AG04449 (cell line): ENCODE data around the gene RAB10.
"Not testable (repeated sequence)": the region's sequence is repeated elsewhere in the genome, so short reads cannot be mapped to it uniquely, and the experiment has no call there.

Experiments used
- CTCF ChIA-PET: fragments of 350-600 bp; formaldehyde crosslinking; extraction: SDS; loops from one replicate; lab custom pipeline; 2021; ENCODE audit warnings: antibody characterized with exemption; lab: Yijun Ruan, JAX
- POLR2A ChIA-PET: fragments of 400-600, 350-600 bp; formaldehyde crosslinking; extraction: SDS; loops from one replicate; lab custom pipeline; 2020; ENCODE audit warnings: antibody characterized with exemption, inconsistent platforms; lab: Yijun Ruan, JAX
- DNase-seq: peaks from one replicate; pipeline ENCODE4 v3.0.0-alpha.2; 2010; ENCODE audit warnings: low read depth, low spot score
- H3K4me3 ChIP-seq: 2 replicates; pipeline ENCODE4 v1.5.1; 2011; ENCODE audit warnings: low read depth, mild to moderate bottlenecking, control low read depth, low read length
- TF ChIP-seq, protein P1 (sequence below): IDR thresholded peaks from one replicate; pipeline ENCODE4 v1.5.1; 2011; ENCODE audit warnings: mild to moderate bottlenecking, moderate library complexity, low read length, control low read depth, inconsistent platforms; ENCODE audit not compliant: insufficient read depth; ENCODE audit errors: missing control alignments

Gene RAB10

DNA sequence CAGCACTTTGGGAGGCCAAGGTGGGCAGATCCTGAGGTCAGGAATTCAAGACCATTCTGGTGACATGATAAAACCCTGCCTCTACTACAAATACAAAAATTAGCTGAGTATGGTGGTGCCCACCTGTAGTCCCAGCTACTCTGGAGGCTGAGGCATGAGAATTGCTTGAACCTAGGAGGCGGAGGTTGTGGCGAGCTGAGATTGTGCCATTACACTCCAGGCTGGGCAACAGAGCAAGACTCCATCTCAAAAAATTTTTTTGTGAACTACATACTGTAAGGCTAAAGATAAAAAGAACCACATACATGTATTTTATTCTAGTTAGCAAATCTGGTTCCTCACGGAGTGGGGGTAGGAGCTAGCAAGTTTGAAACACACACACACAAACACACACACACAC, 45.1 kb downstream of the RAB10 start:
- TF ChIP-seq, protein P1, sequence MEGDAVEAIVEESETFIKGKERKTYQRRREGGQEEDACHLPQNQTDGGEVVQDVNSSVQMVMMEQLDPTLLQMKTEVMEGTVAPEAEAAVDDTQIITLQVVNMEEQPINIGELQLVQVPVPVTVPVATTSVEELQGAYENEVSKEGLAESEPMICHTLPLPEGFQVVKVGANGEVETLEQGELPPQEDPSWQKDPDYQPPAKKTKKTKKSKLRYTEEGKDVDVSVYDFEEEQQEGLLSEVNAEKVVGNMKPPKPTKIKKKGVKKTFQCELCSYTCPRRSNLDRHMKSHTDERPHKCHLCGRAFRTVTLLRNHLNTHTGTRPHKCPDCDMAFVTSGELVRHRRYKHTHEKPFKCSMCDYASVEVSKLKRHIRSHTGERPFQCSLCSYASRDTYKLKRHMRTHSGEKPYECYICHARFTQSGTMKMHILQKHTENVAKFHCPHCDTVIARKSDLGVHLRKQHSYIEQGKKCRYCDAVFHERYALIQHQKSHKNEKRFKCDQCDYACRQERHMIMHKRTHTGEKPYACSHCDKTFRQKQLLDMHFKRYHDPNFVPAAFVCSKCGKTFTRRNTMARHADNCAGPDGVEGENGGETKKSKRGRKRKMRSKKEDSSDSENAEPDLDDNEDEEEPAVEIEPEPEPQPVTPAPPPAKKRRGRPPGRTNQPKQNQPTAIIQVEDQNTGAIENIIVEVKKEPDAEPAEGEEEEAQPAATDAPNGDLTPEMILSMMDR = no peak
- POLR2A ChIA-PET = no interaction called here
- DNase-seq = no peak
- CTCF ChIA-PET = interaction anchor here (5.4 kb wide), 1 partner anchor 9 kb away, joined by 33 read pairs; no protein-coding TSS in a partner anchor
- H3K4me3 ChIP-seq = no peak overlapping the region

DNA sequence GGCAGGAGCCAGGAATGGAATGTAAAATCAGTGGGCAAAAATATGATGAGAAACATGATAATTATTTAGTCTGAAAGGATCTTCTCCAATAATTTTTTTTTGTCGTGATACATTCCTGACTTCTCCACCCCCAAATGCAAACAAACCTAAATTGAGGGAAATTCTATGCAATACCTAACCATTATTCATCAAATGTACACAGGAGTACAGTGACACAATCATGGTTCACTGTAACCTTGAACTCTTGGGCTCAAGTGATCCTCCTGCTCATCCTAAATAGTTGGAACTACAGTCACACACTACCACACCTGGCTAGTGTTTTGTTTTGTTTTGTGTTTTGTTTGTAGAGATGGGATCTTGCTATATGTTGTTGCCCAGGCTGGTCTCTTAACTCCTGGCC, 46.5 kb downstream of the RAB10 start:
- H3K4me3 ChIP-seq = no peak overlapping the region
- peak; percentile 36 for DNase-seq
- ChIA-PET POLR2A (no interaction called here), CTCF (no interaction called here)
- TF ChIP-seq, protein P1 = no peak

DNA sequence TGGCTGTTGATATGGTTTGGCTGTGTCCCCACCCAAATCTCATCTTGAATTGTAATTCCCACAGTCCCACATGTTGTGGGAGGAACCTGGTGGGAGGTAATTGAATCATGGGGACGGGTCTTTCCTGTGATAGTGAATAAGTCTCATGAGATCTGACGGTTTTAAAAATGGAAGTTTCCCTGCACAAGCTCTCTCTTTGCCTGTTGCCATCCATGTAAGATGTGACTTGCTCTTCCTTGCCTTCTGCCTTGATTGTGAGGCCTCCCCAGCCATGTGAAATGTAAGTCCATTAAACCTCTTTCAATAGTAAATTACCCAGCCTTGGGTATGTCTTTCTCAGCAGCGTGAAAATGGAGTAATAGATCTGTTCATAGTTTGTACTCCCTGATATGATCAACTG, 47.0 kb downstream of the RAB10 start:
- H3K4me3 ChIP-seq, CTCF ChIA-PET, DNase-seq, POLR2A ChIA-PET: not testable (repeated sequence)

DNA sequence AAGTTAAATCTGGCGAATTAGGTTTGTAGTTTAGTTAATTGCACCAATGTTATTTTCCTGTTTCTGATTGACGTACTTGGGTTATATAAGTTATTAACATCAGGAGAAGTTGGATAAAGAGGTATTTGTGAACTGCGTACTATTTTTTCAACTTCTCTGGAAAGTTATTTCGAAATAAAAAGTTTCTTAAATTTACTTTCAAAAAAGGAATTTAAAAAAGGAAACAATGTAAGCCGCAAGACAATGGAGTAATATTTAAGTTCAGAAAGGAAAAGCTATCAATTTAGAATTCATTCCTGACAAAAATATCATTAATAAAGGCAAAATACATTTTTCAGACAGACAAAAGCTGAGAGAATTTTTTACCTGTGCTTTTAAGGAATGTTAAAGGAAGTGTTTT, 47.7 kb downstream of the RAB10 start:
- H3K4me3 ChIP-seq = no peak overlapping the region
- POLR2A ChIA-PET = interaction anchor here (1.2 kb wide), 1 partner anchor 48 kb away, joined by 5 read pairs; the partner anchor contains the start of gene RAB10
- TF ChIP-seq, protein P1 = no peak
- no peak for DNase-seq
- CTCF ChIA-PET = interaction anchor here (0.9 kb wide), 1 partner anchor 64 kb away, joined by 4 read pairs; no protein-coding TSS in a partner anchor

DNA sequence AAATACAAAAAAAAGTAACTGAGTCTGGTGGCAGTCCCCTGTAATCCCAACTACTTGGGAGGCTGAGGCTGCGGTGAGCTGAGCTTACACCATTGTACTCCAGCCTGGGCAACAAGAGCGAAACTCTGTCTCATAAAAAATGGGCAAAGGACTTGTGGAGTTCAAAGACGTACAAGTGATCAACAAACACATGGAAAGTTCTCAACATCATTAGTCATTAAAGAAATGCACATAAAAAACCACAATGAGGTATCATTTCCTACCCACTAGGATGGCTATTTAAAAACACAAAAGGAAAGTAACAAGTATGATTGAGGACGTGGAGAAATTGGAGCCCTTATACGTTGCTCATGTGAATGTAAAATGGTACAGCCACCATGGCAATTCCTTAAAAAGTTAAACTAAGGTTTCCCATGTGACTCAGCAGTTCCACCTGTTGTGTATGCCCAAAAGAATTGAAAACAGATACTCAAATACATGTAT, 52.3 kb downstream of the RAB10 start:
- CTCF ChIA-PET = interaction anchor here (0.7 to 3.2 kb wide), 5 partner anchors 9 to 95 kb away, joined by 3 to 33 read pairs (median 6); no protein-coding TSS in a partner anchor
- no peak overlapping the region for H3K4me3 ChIP-seq
- DNase-seq = peak; percentile 34
- POLR2A ChIA-PET = no interaction called here
- TF ChIP-seq, protein P1 = no peak

DNA sequence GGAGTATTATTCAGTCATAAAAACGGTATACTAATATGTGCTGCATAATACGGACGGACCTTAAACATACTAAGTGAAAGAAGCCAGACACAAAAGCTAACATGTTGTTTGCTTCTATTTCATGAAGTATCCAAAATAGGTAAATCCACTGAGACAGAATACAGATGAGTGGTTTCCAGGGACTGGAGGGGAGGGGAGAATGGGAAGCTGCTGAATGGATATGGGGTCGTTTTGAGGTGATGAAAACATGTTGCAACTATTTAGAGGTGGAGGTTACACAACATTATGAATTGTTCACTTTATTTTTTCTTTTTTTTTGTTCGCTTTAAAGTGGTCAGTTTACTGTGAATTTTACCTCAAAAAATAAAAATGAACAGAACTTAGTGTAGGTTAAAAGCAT, 52.9 kb downstream of the RAB10 start:
- no peak for DNase-seq
- TF ChIP-seq, protein P1 = no peak
- POLR2A ChIA-PET = no interaction called here
- H3K4me3 ChIP-seq = no peak overlapping the region
- CTCF ChIA-PET = interaction anchor here (0.7 to 3.2 kb wide), 6 partner anchors 8 to 61 kb away, joined by 3 to 33 read pairs (median 4); no protein-coding TSS in a partner anchor
